NOMO-1 treated with dmso at 0.1 percent for 144 hours (cell line): ENCODE data around the gene NFXL1.

Source experiments
- DNase-seq: peaks from one replicate; lab custom pipeline; 2025; ENCODE audit not compliant: unreplicated experiment; lab: John Stamatoyannopoulos, UW

The NFXL1 gene

DNA sequence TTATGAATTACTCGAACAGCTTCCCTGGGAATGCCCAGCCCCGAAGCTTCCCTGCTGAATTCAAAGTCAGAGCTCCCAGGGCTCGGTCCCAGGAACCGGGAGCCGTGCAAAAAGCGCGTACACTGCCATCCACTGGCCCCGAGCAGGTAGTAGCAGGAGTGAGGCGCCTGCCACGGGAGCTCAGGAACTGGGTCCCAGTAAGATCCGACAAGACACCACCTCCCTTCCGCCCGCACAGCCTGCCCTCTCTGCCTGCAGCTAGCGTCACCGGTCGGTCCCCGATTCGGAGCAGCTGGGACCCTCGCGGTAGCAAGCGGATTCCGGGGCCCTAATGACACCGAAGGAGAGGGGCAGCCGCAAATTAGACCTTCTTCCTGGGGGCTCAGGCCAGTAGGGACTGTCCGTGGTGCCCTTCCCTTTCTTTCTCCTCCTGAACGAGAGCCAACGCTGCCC lies 77.7 kb downstream of the NFXL1 start:
- peak; percentile 34 for DNase-seq

DNA sequence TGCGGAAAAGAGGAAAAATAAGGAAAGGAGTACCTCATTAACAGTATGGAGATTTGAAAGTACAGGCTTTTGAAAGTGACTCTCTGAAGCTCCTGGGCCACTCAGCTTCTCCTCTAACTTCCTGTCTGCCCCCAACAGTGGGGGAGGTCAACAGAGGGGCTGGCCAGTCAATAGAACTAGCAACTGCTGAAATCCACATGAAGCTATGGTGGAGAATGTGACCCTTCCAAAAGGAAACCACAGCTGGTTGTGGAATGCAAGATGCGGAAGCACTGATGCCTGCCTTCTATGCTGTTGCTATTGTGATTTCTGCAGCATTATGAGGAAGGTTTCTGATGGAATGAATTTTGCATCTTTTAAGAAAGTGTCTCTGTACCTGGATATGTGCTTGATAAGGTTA lies 78.9 kb downstream of the NFXL1 start:
- no peak for DNase-seq

DNA sequence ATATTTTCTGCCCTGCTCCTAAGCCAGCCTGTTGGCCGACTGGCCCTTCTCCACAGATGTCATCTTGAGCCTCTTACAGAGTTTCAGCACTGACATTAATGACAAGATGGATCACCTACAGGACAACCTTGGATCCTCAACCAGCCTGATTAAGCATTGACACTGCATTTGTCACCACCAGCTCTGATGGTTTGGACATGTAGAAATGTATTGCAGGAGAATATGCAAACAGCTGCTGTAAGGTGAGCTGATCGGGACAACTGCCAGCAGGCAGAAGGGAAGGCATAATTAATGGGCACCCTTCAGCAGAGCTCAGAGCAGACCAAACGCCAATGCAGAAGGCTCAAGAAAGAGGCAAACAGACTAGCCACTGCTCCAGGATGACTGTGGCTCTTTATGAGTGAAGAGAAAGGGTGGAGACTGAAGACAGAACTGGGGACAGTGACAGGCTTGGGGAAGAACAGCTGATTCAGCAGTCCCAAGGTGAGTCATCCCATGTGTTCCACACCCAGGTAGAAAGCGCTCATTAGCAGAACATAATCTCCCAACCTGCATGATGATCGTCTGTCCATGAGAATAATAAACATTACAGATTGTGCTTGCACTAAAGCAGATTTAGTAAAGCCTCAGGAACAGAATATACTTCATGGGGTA lies 83.2 kb downstream of the NFXL1 start:
- DNase-seq = no peak

DNA sequence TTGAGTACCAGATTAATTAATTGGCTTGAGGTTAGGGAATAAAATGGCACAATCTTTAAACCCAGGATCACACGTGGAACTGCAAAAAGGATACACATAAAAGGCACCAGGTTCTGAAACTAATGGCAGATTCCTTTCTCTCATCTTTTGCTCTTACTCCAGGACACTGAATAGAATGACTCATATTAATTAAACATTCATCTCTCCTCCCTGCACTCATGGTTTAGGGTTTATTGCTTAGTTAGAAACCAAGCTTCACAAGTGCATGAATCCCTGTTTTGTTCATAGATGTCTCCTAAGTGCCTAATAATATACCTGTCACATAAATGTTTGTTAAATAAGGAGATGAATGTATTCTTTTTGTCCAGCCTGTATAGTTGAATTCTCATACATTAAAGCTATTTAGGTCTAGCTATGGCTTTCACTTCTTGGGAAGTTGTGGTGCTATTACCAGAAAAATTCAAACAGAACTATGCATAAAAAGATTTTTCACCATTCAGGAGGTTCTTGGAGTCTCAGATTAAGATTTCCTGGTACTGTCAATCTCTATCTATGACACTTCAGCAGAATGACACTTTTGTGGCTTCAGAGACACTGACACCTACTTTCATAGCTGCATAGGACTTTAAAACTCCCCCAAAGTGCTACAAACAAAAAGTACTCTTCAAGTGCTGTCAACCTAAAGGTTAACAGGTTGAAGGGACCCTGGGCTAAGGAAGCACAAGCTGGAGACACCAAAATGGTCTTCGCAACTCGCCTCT lies 83.9 kb downstream of the NFXL1 start:
- DNase-seq = no peak

DNA sequence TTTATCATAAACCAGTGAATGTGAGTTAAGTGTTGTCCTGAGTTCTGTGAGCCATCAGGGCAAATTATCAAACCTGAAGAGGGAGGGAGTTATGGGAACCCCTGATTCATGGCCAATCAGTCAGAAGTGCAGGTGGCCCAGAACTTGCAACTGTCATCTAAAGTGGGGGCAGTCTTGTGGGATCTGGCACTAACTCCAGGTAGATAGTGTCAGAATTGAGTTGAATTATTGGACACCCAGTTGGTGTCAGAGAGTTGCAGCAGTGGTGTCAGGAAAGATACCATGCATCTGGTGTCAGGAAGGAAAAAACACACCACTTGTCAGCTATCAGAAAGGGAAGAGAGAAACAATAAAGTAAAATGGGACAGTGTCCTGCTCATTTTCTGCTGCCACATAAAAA lies 84.9 kb downstream of the NFXL1 start:
- no peak for DNase-seq

DNA sequence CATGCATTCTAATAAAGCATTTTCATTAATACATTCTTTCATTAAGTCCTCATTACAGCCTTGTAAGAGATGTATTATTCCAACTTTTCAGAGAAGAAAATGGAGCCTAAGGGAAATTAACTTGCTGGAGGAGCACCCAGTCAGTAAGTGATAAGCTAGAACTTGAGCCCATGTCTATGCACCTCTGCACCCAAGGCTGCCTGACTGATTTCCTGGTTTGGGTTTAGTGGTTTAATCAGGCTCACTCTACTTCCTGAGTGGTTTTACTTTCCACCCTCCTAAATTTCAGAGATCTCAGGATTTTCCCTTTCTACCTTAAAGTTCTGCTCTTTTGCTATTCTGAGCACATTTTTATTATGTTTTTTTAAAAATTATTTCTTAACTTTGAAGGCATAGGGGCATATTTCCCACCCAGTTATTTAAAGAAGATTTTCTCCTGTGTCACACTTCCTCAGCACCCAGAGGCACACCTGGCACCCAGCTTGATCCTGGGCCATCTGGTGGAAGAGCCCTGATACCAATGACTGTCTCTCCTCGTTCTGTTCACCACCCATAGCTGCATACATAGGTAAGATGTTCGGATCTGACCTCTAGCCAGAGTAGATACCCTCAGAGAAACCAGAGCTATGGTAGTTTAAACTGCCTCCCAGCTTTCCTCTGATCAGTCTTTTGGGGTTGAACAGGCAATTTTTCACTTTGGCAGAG lies 86.9 kb downstream of the NFXL1 start:
- DNase-seq = no peak

DNA sequence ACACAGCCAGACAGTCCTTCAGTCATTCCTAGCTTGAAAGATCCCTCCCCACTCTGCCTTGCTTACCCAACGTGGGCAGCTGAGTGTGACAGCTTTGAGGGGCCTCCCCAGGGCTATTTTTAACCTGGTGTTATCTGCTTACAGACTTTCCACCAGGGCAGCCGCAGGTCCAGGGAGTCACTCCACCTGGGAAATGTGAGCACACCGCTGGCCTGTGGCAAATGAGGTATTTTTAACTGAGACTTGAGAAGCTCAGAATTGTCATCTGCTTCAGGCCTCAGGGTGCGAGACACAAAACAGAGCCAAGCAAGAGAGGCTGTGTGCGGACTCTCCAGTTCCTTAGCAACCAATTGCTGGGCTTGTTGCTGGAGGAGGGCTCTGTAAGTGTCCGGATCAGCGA lies 89.5 kb downstream of the NFXL1 start:
- no peak for DNase-seq

DNA sequence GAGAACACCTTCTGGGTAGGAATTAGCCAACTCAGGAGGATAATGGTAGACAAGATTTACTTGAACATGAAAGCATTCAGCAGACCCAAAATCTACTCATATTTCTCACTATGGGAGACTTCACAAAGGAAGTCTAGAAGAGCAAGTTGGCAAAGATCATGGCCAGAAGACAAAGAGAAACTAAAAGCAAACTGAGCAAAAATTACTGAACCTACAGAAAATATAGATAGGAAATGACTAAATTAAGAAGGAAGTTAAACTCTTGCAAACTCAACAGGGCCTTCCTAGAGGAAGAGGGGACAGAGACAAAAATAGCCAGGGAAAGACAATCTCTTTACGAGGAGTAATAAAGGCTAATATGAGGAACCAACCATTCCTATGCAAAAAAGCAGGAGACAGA lies 95.2 kb downstream of the NFXL1 start:
- DNase-seq = no peak

DNA sequence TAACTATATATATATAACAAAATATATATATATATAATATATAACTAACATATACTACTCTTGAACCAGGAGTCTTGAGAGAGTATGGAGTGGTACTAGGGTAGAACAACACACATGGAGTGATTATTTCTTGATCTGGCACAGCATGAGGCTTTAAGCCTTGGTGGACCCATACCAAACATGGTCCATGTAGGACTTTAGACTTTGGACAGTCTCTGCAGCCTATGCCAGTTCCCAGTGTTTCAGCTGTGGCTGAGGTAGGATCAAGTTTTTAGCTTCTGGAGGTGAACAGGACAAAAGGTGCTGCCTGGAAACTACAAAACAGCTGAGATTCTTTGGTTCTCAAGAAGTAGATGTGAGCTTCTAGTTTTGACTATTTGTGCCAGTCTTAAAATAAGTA lies 97.1 kb downstream of the NFXL1 start:
- no peak for DNase-seq

DNA sequence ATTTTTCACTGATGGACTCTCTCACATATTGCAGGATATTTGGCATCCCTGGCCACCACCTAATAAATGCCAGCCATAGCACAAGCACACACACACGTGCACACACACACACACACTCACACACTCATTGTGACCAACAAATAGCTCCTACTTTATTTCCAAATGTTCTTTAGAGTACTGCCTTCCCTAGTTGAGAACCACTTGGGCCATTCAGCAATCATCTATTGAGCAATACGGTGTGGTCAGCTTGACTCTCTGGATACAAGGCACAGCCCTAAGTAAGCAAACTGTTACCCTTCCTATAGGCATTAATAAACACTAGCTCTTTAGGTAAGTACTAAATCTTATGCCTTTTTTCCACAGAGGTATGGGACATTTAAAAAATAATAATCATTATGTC lies 97.6 kb downstream of the NFXL1 start:
- no peak for DNase-seq

DNA sequence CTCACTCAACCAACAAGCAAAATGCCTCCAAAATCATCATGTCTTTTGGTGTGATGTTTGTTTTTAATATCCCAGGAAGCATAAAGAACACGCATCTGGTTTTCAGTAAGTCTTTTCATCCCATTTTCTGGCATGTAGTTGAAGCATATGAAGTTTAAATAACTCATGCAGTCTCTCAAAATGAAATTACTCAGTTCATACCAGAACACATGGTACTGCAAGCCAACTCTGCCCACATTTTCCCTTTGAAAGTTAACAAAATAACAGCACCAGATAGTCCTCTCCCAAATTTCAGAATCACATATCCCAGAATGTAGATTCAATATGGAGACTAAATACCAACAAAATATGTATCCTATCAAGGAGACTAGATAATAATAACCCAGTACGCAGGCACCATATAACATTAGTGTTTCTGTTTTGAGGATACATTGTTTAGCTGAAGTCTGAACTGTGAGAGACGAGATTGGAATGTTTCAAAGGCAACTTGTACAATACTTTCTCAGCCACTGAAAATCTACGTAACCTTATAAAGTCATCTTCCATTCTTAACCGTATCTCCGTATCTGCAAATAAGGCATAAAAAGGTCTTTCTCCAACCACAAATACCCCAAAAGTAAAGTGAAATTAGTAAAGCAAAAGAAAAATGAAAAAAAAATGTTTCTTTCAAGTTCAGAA lies 99.6 kb downstream of the NFXL1 start:
- no peak for DNase-seq

DNA sequence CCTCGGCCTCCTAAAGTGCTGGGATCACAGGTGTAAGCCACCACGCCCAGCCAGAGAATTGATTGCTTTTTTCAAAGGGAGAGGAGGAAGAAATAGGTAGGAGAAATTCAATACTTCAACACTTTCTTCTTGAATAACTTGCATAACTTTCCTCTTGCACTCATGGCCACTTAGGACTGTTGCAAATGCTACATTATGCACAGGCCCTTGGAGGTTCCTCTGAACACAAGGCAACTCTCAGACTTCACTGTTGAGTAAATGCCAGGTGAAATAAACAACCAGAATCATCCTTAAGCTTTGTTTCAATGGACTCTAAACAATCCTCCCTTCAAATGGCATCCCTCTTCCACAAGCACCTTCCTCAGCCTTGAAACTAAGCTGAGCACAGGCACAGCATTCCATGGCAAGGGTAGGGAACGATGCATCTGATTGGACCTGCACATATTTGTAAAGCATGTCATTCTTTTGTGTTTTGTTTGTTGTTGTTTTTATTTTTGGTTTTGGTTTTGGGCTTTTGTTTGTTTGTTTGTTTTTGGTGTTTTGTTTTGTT lies 104.7 kb downstream of the NFXL1 start:
- no peak for DNase-seq

DNA sequence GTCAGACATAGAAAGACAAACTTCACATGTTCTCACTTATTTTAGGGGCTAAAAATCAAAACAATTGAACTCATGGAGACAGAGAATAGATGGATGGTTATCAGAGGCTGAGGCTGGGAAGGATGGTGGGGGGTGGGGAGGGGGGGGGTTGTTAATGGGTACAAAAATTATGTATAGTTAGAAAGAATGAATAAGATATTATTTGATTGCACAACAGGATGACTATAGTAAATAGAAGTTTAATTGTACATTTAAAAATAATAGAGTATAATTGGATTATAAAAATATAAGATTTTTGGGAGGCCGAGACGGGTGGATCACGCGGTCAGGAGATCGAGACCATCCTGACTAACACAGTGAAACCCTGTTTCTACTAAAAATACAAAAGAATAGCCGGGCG lies 109.8 kb downstream of the NFXL1 start:
- DNase-seq = no peak

DNA sequence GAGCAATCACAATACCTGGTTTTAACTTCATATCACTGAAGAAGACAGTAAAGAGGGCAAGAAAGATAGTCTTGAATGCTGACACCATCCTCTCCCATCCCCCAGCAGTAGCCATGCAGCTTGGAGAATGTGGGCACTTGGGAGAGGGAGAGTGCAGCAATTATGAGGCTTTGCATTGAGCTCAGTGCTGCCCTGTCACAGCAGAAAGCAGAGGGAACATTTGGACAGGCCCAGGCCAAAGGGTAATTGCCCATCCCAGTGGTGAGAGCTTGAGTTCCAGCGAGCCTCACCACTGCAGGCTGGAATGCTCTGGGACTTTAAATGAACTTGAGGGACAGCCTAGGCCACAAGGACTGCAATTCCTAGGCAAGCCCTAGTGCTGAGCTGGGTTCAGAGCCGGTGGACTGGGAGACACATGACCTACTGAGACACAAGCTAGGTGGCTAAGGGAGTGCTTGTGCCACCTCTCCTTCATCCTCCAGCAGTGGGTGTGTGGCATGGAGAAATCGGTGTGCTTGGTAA lies 112.8 kb downstream of the NFXL1 start:
- no peak for DNase-seq

DNA sequence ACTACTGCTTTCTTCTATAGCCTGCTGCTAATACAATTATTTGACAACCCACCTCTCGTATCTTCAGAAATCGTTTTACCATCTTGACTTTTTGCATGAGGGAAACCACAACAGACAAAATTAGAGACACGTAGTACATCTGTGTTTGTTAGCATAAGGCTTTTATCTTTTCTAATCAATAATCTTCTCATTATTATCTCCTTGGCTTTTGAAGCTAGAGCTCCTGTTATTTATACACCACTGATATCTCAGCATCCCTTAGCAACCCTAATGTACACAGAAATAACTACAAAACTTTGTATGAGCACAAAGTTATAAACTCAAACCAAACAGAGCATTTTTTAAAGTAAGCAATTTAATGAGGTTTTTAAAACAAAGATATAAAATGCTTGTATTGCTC lies 116.2 kb downstream of the NFXL1 start:
- DNase-seq = no peak
